Naive thymus-derived CD8-positive, alpha-beta T cell (primary cell): Measurements from ENCODE around the gene ERH. TPM values are rescaled to one million over a fixed set of nuclear protein-coding genes. Genes with fewer than 3 reads are reported as not detected.

ENCODE experiments used
- ATAC-seq, 2 donors: fragments of 150-1000 bp; cut with Tn5 transposase in 1 of 2; sonication (Bioruptor Pico), chemical (Tn5 transposase) in 1 of 2; 1 replicate in 1 of 2; 2 replicates in 1 of 2; pipeline ENCODE4 v1.10.0; 2021; ENCODE audit warnings: mild to moderate bottlenecking in 2 of 2, moderate library complexity in 2 of 2
- POLR2A ChIA-PET: fragments of 350-600 bp; sonication (Branson Sonifier 250); formaldehyde crosslinking; loops from one replicate; lab custom pipeline; 2021; ENCODE audit warnings: antibody characterized with exemption; lab: Charles Lee
- DNase-seq, 10 donors: peaks; one replicate each; pipeline versions ENCODE4 v3.0.0 to v3.0.0-alpha.2; 2020 to 2022
- H3K27ac Mint-ChIP-seq, 10 donors: one replicate each; pipeline ENCODE4 v1.8.0; 2020 to 2022; ENCODE audit warnings: mild to moderate bottlenecking in 10 of 10, mixed read lengths in 10 of 10, moderate library complexity in 4 of 10, inconsistent platforms in 1 of 10
- H3K27me3 Mint-ChIP-seq, 5 donors: one replicate each; pipeline ENCODE4 v1.8.0; 2021 to 2022; ENCODE audit warnings: mixed read lengths in 5 of 5
- H3K36me3 Mint-ChIP-seq, 3 donors: one replicate each; pipeline ENCODE4 v1.8.0; 2020 to 2022; ENCODE audit warnings: mixed read lengths in 3 of 3, mild to moderate bottlenecking in 2 of 3, inconsistent platforms in 1 of 3
- H3K4me1 Mint-ChIP-seq, 4 donors: one replicate each; pipeline ENCODE4 v1.8.0; 2021 to 2022; ENCODE audit warnings: mixed read lengths in 4 of 4
- H3K4me3 Mint-ChIP-seq, 10 donors: one replicate each; pipeline ENCODE4 v1.8.0; 2020 to 2022; ENCODE audit warnings: mild to moderate bottlenecking in 10 of 10, mixed read lengths in 10 of 10, moderate library complexity in 6 of 10, inconsistent platforms in 1 of 10
- H3K9me3 Mint-ChIP-seq, 9 donors: one replicate each; pipeline ENCODE4 v1.8.0; 2020 to 2022; ENCODE audit warnings: mixed read lengths in 9 of 9, mild to moderate bottlenecking in 3 of 9, inconsistent platforms in 1 of 9, moderate library complexity in 1 of 9
- polyA plus RNA-seq, 3 donors: library from polyadenylated mRNA; unstranded; fragments of 300-500 nt; fragmentation: Illumina TruSeq; gene quantifications; one replicate each; pipeline ENCODE4 v1.2.3, GENCODE V29; 2021
- total RNA-seq, 8 experiments: library from RNA in 2 of 8; stranded (reverse) in 2 of 8; gene quantifications; one replicate each; pipeline ENCODE4 v1.2.3 and lab custom pipeline; 2021 to 2026

ERH gene
- total and polyA plus RNA-seq, 5 experiments from 2014 or later: 54.5 to 126 (median 63.5) TPM

- H3K27ac Mint-ChIP-seq: no peak overlapping the region
- DNase-seq (no peak), ATAC-seq (no peak)
- peaks cover 6 to 23% (median 14%) of the 10 kb centered on the region in 4 donors for H3K4me1 Mint-ChIP-seq
- peaks cover 0 to 12% (median 8%) of the 10 kb centered on the region in 5 donors for H3K27me3 Mint-ChIP-seq
- no peaks in the 10 kb centered on the region for H3K9me3 Mint-ChIP-seq
- POLR2A ChIA-PET: no interaction called here
- H3K4me3 Mint-ChIP-seq: no peak overlapping the region
- no peaks in the 10 kb centered on the region for H3K36me3 Mint-ChIP-seq
Observed at GRCh38 chr14:69353168-69353567, 44.9 kb downstream of the ERH start.

- POLR2A ChIA-PET: no interaction called here
- Mint-ChIP-seq H3K36me3 (no peaks in the 10 kb centered on the region), H3K4me1 (peaks cover 6 to 23% (median 14%) of the 10 kb centered on the region in 4 donors), H3K27me3 (peaks cover 0 to 24% (median 13%) of the 10 kb centered on the region in 5 donors), H3K9me3 (no peaks in the 10 kb centered on the region), H3K27ac (no peak overlapping the region), H3K4me3 (no peak overlapping the region)
- ATAC-seq (no peak), DNase-seq (no peak)
Observed at GRCh38 chr14:69351911-69352310, 46.2 kb downstream of the ERH start.

- ATAC-seq (no peak), DNase-seq (no peak)
- POLR2A ChIA-PET: no interaction called here
- Mint-ChIP-seq H3K27ac (peak overlapping the region in 1 of 10 donors; percentile 5), H3K27me3 (peaks cover 0 to 24% (median 13%) of the 10 kb centered on the region in 5 donors), H3K9me3 (no peaks in the 10 kb centered on the region), H3K36me3 (no peaks in the 10 kb centered on the region), H3K4me3 (no peak overlapping the region), H3K4me1 (peaks cover 6 to 23% (median 14%) of the 10 kb centered on the region in 4 donors)
Observed at GRCh38 chr14:69351385-69351784, 46.7 kb downstream of the ERH start.

- no peak for ATAC-seq
- Mint-ChIP-seq H3K4me3 (no peak overlapping the region), H3K9me3 (no peaks in the 10 kb centered on the region), H3K36me3 (peaks cover 0 to 1% (median 0%) of the 10 kb centered on the region in 3 donors), H3K27me3 (peaks cover 0 to 24% (median 13%) of the 10 kb centered on the region in 5 donors), H3K4me1 (peaks cover 6 to 23% (median 14%) of the 10 kb centered on the region in 4 donors), H3K27ac (no peak overlapping the region)
- DNase-seq: no peak
- POLR2A ChIA-PET: no interaction called here
Observed at GRCh38 chr14:69350892-69351291, 47.2 kb downstream of the ERH start.

- Mint-ChIP-seq H3K4me3 (no peak overlapping the region), H3K36me3 (peaks cover 0 to 1% (median 0%) of the 10 kb centered on the region in 3 donors), H3K27me3 (peaks cover 0 to 24% (median 13%) of the 10 kb centered on the region in 5 donors), H3K27ac (no peak overlapping the region), H3K4me1 (peaks cover under 1 to 12% (median 3%) of the 10 kb centered on the region in 4 donors), H3K9me3 (no peaks in the 10 kb centered on the region)
- POLR2A ChIA-PET: no interaction called here
- ATAC-seq (no peak), DNase-seq (no peak)
Observed at GRCh38 chr14:69349091-69349777, 48.9 kb downstream of the ERH start.

- no peak for ATAC-seq
- H3K27me3 Mint-ChIP-seq: peaks cover 4 to 24% (median 13%) of the 10 kb centered on the region in 5 donors
- POLR2A ChIA-PET: no interaction called here
- DNase-seq: peak in 1 of 10 donors; percentile 3
- H3K4me1 Mint-ChIP-seq: peaks cover 0 to 7% (median 0%) of the 10 kb centered on the region in 4 donors
- no peak overlapping the region for H3K27ac Mint-ChIP-seq
- H3K9me3 Mint-ChIP-seq: no peaks in the 10 kb centered on the region
- peaks cover 0 to 1% (median 0%) of the 10 kb centered on the region in 3 donors for H3K36me3 Mint-ChIP-seq
- no peak overlapping the region for H3K4me3 Mint-ChIP-seq
Observed at GRCh38 chr14:69346710-69347109, 51.4 kb downstream of the ERH start.

GRCh38 chr14:69345402-69345801, 52.7 kb downstream of the ERH start:
- peaks cover 6 to 16% (median 11%) of the 10 kb centered on the region in 5 donors for H3K27me3 Mint-ChIP-seq
- H3K4me1 Mint-ChIP-seq: no peaks in the 10 kb centered on the region
- no peaks in the 10 kb centered on the region for H3K9me3 Mint-ChIP-seq
- no peak overlapping the region for H3K4me3 Mint-ChIP-seq
- H3K36me3 Mint-ChIP-seq: peaks cover 0 to 1% (median 0%) of the 10 kb centered on the region in 3 donors
- POLR2A ChIA-PET: no interaction called here
- no peak for DNase-seq
- ATAC-seq: no peak
- no peak overlapping the region for H3K27ac Mint-ChIP-seq

GRCh38 chr14:69344171-69344570, 53.9 kb downstream of the ERH start:
- Mint-ChIP-seq H3K27ac (no peak overlapping the region), H3K4me3 (no peak overlapping the region), H3K4me1 (no peaks in the 10 kb centered on the region), H3K36me3 (peaks cover 0 to 1% (median 0%) of the 10 kb centered on the region in 3 donors), H3K9me3 (no peaks in the 10 kb centered on the region), H3K27me3 (peaks cover 6 to 12% (median 7%) of the 10 kb centered on the region in 5 donors)
- no peak for DNase-seq
- ATAC-seq: no peak
- POLR2A ChIA-PET: no interaction called here

GRCh38 chr14:69342928-69343525, 55.1 kb downstream of the ERH start:
- Mint-ChIP-seq H3K4me3 (no peak overlapping the region), H3K9me3 (no peaks in the 10 kb centered on the region), H3K36me3 (peaks cover 0 to 1% (median 0%) of the 10 kb centered on the region in 3 donors), H3K27ac (no peak overlapping the region), H3K4me1 (no peaks in the 10 kb centered on the region), H3K27me3 (peaks cover 5 to 12% (median 7%) of the 10 kb centered on the region in 5 donors)
- POLR2A ChIA-PET: no interaction called here
- DNase-seq (no peak), ATAC-seq (no peak)

- ATAC-seq: no peak
- DNase-seq: no peak
- Mint-ChIP-seq H3K4me3 (no peak overlapping the region), H3K27ac (no peak overlapping the region), H3K9me3 (no peaks in the 10 kb centered on the region), H3K27me3 (peaks cover 0 to 7% (median 4%) of the 10 kb centered on the region in 5 donors), H3K36me3 (no peaks in the 10 kb centered on the region), H3K4me1 (peaks cover 9 to 21% (median 15%) of the 10 kb centered on the region in 4 donors)
- POLR2A ChIA-PET: no interaction called here
Observed at GRCh38 chr14:69339426-69339825, 58.7 kb downstream of the ERH start.

GRCh38 chr14:69337984-69338383, 60.1 kb downstream of the ERH start:
- H3K4me1 Mint-ChIP-seq: peaks cover 13 to 30% (median 23%) of the 10 kb centered on the region in 4 donors
- no peak overlapping the region for H3K27ac Mint-ChIP-seq
- no peak for DNase-seq
- no peak overlapping the region for H3K4me3 Mint-ChIP-seq
- no peaks in the 10 kb centered on the region for H3K36me3 Mint-ChIP-seq
- POLR2A ChIA-PET: no interaction called here
- ATAC-seq: no peak
- H3K27me3 Mint-ChIP-seq: peaks cover 0 to 5% (median 4%) of the 10 kb centered on the region in 5 donors
- no peaks in the 10 kb centered on the region for H3K9me3 Mint-ChIP-seq

- Mint-ChIP-seq H3K9me3 (no peaks in the 10 kb centered on the region), H3K4me1 (peaks cover 13 to 30% (median 23%) of the 10 kb centered on the region in 4 donors), H3K36me3 (no peaks in the 10 kb centered on the region), H3K27me3 (no peaks in the 10 kb centered on the region), H3K27ac (peak overlapping the region in 5 of 10 donors; percentile 7 to 89 (median 10)), H3K4me3 (peak overlapping the region in 8 of 10 donors; percentile 13 to 69 (median 52))
- ATAC-seq (peak; percentile 76 to 88), DNase-seq (peak in 6 of 10 donors; percentile 12 to 54 (median 33))
- POLR2A ChIA-PET: no interaction called here
Observed at GRCh38 chr14:69335371-69335771, 62.7 kb downstream of the ERH start.

- Mint-ChIP-seq H3K9me3 (no peaks in the 10 kb centered on the region), H3K4me1 (peaks cover 13 to 30% (median 23%) of the 10 kb centered on the region in 4 donors), H3K4me3 (no peak overlapping the region), H3K27ac (peak overlapping the region in 1 of 10 donors; percentile 16), H3K36me3 (no peaks in the 10 kb centered on the region), H3K27me3 (no peaks in the 10 kb centered on the region)
- ATAC-seq (no peak), DNase-seq (no peak)
- POLR2A ChIA-PET: no interaction called here
Observed at GRCh38 chr14:69334576-69334975, 63.5 kb downstream of the ERH start.
